ENCODE results near the gene CEBPG. TPM values are rescaled to one million over a fixed set of nuclear protein-coding genes. Genes with fewer than 3 reads are reported as not detected.
A peak's percentile ranks its signal among the peaks of the same experiment; 100 is the strongest.

Gene CEBPG
- total RNA-seq, 1 donor from 2014 or later, result 28.4 TPM

- no peak for DNase-seq (ENCODE audit: low read depth)
These were observed 8.5 kb downstream of the CEBPG start for GRCh38 chr19:33382006-33382405.

DNA sequence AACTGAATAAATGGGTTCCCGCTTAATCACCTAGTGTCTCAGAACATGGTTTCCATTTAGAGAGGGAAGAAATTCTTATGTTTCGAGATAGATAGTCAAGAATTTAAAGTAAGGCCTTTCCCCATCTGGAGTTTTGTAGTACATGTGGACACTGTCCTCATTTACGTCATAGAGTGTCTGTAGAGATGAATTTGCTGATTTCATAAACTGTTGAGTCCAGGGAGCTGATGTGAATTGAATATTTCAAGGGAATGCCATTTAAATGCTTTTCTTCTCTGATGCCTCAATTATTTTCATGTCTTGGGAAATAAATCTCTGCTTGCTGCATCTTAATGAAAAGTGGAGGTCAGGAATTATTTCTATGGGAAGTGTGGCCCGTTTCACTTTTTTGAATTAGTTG, 9.5 kb downstream of the CEBPG start:
- DNase-seq (ENCODE audit: low read depth), result no peak

- no peak for DNase-seq (ENCODE audit: low read depth)
These were observed 10.3 kb downstream of the CEBPG start for GRCh38 chr19:33383720-33384292.

GRCh38 chr19:33384983-33385382, 11.5 kb downstream of the CEBPG start:
- DNase-seq (ENCODE audit: low read depth), result no peak

- DNase-seq (ENCODE audit: low read depth), result no peak
These were observed 12.4 kb downstream of the CEBPG start for GRCh38 chr19:33385956-33386355.

DNA sequence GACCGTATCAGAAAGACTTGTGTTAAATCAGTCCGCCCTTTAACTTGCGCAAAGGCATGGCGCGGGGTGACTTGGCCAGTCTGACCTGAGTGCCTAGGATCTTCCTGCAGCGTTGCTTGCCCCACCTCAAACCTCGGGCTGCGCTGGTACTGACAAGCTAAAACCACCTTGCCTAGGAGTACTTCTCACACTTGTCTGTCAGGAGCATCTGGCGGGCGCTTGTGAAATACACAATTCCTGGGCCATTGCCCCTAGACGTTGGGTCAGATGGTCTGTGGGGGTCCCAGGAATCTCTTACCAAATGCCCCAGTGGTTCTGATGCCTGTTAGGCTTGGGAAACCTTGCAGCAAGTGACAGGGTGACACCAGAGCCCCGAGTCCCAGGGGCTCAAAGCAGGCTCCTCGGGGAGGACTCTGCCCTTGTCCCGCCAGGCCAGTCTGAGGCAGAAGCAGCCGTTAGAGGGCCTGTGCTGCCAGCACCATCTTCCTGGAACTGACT, 12.9 kb downstream of the CEBPG start:
- DNase-seq (ENCODE audit: low read depth), result no peak

DNA sequence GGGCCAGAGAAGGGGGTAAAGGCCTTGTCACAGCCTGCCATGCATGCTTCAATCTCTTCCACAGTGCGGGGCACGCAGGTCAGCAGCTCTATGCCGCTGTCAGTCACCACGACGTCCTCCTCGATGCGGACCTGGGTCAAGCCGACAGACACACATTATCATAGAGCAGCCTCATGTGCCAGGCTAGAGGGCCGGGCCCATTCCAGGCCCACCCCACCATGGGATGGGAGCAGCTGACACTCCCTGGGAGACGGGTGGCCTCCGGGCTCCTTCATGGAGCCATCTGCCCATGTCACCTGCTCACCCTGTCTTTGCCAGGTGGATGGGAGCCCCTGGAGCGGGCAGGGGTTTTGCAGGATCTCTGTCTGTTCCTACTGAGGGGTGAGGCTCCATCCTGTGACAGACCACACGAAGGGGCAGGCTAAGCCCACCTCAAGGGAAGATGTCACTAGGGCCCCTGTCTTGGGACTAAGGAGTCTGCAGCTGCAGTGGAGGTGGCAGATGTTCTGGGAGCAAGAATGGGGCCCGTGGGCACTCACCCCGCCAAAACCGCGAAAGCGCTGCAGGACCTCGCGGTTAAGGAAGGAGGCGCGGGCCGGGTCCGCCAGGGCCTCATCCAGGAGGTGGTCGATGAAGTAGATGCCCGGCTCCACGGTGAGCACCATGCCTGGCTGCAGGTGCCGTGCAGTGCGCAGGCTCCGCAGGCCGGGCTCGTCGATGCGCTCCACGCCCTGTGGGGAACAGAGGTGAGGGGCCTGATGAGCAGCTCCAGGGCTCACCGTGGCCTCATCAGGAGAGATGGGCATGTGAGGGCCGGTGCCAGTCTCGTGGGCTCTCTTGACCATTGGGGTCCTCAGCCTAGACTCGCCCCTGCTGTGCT, 14.1 kb downstream of the CEBPG start:
- no peak for DNase-seq (ENCODE audit: low read depth)

- no peak for DNase-seq (ENCODE audit: low read depth)
These were observed 14.8 kb downstream of the CEBPG start for GRCh38 chr19:33388231-33388724.

DNA sequence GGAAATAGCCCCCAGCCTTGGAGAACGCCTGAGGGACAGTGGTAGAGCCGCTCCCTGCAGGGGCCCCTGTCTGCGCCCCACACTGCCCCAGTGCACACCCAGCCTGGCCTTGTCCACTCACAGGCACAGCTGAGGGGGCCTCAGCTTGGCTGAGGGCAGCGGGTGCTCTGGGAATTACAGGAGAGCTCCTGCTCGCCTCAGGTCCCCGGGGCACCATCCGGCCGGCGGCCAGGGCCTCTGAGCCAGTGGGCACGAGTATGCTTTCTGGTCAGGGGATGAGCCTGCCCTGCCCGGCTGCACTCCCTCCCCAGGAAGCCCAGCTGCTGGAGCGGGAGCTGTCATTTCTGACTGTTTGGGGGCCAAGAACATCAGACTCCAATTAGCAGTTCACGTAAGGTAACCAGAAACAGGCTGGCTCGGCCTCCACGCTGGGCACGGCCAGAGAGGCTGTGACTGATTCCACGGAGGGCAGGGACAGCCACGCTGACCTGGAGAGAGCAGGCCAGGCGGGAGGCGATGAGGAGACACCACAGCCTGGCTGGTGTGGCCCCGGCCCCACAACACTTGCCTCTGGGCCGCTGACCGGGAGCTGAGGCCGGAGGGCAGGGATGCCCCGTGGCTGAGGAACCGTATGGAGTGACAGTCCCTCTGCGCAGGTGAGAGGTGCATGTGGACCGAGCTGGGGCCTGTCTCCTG, 15.4 kb downstream of the CEBPG start:
- no peak for DNase-seq (ENCODE audit: low read depth)

DNA sequence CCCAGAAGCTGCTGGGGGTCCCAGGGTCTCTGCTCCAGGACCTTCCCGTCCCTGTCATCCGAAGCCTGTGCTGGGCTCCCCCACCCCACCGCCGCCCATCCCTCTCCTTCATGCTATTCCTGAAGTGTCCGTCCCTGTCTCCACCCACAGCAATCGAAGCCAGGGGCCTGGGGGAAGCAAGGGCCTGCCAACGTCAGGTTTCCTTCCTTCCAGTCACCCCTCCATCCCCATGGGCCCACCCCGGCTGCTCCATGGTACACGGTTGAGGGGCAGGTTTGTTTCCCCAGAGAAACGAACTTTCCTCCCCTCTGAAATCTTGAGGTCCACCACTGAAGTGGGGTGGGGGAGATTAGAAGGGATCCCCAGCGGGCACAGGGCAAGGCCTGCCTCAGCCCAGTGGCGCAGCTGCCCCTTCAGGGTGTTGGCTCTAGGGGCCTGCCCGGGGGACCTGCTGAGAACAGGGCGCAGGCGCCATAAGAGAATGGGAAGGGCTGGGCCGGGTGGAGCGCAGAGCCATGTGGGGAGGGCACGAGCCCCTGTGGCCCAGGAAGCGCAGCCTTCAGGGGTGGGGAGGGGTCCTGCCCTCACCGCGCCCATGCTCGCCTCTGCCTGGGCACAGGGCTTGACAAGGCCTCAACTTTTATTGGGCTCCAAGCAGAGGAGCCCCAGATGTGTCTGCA, 16.1 kb downstream of the CEBPG start:
- DNase-seq (ENCODE audit: low read depth), result no peak

DNA sequence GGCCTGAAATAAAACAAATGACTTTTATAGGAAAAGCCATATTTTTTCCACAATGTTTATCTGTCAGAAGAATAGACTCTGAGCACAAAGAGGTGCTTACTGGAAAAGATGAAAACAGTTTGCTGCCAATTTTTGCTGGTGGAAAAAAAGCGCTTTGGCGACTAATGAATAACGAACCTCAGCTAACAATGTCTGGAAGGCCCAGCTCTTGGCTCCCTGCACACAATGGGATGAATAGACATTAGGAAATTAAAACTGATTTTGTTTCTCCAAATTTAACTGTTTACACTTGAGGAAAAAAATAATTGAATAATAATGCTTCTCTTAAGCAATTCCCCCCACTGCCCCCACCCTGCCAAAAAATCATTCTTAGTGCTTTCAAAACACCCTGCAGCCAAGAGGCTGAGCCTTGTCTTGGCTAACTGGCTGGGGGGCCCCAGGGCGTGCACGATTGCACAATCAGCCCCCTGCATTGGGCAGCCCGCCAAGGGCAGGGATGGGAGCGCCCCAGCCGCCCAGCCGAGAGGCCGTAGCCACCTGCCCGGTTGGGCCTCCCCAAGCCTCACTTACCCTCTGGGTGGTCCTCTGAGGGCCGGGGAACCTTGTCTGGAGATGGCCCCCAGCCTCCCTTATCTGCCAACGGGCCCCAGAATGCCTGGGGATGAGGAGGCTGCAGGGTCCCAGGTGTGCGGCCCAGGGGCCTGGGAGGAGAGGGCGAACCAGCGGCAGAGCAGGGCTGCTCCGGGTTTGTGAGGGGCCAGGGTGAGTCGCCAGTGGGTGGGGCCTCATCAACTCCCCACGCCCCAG, 16.8 kb downstream of the CEBPG start:
- DNase-seq (ENCODE audit: low read depth), result no peak

- no peak for DNase-seq (ENCODE audit: low read depth)
These were observed 17.6 kb downstream of the CEBPG start for GRCh38 chr19:33390908-33391630.

DNA sequence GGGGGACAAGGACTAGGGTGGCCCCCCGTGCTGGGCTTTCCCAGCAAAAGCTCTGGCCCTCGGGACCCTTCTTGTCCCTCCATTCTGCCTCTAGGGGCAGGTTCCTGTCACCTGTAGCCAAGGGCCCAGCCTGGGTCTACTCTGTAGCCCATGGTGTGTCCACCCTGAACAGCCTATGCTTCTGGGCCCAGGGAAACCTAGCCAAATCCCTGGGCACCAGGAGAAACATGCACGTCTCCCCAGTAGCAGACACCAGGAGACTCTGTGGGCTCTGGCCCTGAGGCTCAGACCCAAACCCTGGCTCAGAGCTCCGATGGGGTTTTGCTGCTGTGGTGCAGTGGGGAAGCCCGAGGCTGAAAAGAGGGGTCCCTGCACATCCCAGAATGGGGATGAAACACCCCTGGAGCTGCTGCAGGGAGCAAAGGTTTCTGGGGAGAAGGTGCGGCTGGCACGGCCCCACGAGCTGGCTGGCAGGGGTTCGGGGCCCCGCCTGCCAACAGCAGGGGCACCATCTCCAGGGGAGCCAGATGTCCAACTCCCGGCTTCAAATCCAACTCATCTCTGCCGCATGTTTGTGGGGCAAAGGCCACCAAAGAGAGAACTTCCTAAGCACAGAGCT, 18.2 kb downstream of the CEBPG start:
- DNase-seq (ENCODE audit: low read depth), result no peak

DNA sequence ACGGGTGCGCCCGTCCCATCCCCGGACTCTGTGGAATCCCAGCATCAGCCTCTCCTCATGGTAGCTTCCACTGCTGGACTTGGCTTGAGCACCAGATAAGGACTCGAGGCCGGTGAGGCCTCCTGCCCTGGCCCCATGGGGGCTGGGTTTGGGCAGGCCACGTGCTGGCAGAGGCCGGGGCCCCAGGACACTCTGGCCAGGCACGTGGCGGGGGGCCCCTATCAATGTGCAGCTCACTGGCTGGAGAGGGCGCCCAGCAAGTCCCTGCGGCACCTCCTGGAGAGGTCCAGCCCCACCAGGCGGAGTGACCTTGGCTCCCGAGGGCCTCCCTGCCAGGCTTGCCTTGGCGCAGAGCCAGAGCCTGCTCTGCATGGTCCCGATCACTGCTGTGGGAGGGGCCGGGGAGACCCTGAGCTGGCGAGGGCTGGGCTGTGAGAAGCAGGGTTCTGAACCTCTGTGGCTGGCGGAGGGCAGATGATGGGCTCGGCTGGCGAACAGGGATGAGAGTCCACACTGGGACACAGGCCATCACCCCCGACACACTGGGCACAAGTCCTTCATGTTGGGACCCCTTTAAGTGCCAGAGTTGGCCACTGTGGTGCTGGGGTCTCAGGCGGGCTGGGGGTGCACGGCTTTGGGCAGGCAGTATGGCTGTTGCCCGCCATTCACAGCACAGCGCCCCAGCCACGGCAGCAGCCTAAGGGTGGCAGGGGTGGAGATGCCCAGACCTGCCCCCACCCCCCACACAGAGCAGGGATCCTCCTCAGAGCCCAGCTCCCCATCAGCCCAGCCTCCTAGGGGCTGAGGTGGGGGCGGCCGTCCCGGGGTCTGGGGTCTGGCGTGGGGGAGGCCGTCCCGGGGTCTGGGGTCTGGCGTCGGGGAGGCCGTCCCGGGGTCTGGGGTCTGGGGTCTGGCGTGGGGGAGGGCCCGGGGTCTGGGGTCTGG, 19.1 kb downstream of the CEBPG start:
- DNase-seq (ENCODE audit: low read depth), result no peak

- no peak for DNase-seq (ENCODE audit: low read depth)
These were observed 19.9 kb downstream of the CEBPG start for GRCh38 chr19:33393286-33394005.

DNA sequence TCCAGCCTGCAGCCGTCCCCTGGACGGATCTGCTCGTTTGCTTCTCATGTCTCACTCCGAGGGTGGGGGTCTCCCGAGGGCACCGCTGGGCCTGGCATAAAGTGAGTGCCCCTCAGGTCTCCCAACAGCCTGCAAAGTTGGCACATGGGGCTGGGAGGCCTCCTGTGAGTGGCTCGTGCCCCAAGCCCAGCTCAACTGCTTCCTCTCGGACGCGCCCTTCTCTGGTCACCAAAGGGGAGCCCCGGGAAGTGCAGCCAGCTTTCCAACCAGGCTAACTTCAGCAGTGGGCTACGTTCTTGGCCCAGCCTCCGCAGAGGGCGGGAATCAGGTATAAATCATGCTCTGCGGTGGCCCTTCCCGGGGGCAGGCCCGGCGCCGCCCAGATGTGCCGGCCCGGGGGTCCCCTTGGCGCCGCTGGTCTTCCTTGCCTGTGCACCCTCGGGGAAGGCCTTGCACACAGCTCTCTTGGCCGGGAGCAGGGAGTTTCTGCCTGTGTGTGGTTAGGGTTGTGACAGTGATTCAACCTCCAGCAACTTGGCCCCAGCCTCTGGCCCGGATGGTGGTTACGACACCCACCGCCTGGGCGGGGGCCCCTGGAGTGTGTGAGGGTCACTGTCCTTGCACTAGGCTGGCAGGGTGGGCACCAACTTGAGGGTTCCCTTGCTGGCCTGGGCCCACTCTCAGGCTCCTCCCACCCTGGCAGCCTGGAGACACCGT, 20.7 kb downstream of the CEBPG start:
- peak; percentile 17 for DNase-seq (ENCODE audit: low read depth)

Measured in renal cortical epithelial cell (primary cell).